HepG2 (cell line): ENCODE results near the gene FOXRED2. TPM values are rescaled to one million over a fixed set of nuclear protein-coding genes. Genes with fewer than 3 reads are reported as not detected.

Experiments
- ADNP ChIP-seq: sonication (generic); formaldehyde crosslinking; IDR thresholded peaks from 2 replicates; pipeline ENCODE4 v1.4.0; 2020; ENCODE audit warnings: missing genetic modification reagents
- ATF1 ChIP-seq: IDR thresholded peaks from 2 replicates; pipeline ENCODE4 v1.6.1; 2016; ENCODE audit warnings: mild to moderate bottlenecking, control low read depth
- FOXM1 ChIP-seq: sonication (generic); formaldehyde crosslinking; IDR thresholded peaks from 2 replicates; pipeline ENCODE4 v1.5.0; 2020; ENCODE audit warnings: missing genetic modification reagents
- GABPA ChIP-seq, 2 experiments: IDR thresholded peaks; 2 replicates each; pipeline ENCODE4 v1.6.1; 2011 to 2016; ENCODE audit warnings: low read depth in 2 of 2, low read length in 1 of 2, missing biosample characterization in 1 of 2, missing genetic modification characterization in 1 of 2
- HDAC2 ChIP-seq: sonication (generic); formaldehyde crosslinking; IDR thresholded peaks from 2 replicates; pipeline ENCODE4 v1.4.0; 2020; ENCODE audit warnings: missing genetic modification reagents
- LCORL ChIP-seq, 2 experiments: fragments of 450-650 bp in 1 of 2; sonication (generic) in 1 of 2; formaldehyde crosslinking in 1 of 2; IDR thresholded peaks; 2 replicates each; pipeline versions ENCODE4 v1.5.0 to v1.6.1; 2017 to 2020; ENCODE audit warnings: antibody characterized with exemption in 1 of 2, missing genetic modification reagents in 1 of 2
- POLR2A ChIP-seq, 2 experiments: IDR thresholded peaks; 2 replicates each; pipeline ENCODE4 v1.6.1; 2011; ENCODE audit warnings: low read depth in 2 of 2, low read length in 2 of 2, mild to moderate bottlenecking in 1 of 2, moderate library complexity in 1 of 2; ENCODE audit not compliant: insufficient read depth in 1 of 2
- RARG ChIP-seq: sonication (generic); formaldehyde crosslinking; IDR thresholded peaks from 2 replicates; pipeline ENCODE4 v1.4.0; 2020; ENCODE audit warnings: low read depth, mild to moderate bottlenecking, missing genetic modification reagents
- REXO4 ChIP-seq: sonication (generic); formaldehyde crosslinking; IDR thresholded peaks from 2 replicates; pipeline ENCODE4 v1.8.0; 2022; ENCODE audit warnings: missing genetic modification reagents, mild to moderate bottlenecking, borderline replicate concordance
- THAP9 ChIP-seq: sonication (generic); formaldehyde crosslinking; IDR thresholded peaks from 2 replicates; pipeline ENCODE4; 2020; ENCODE audit warnings: missing genetic modification reagents, mild to moderate bottlenecking, borderline replicate concordance
- YEATS2 ChIP-seq: sonication (generic); formaldehyde crosslinking; IDR thresholded peaks from 2 replicates; pipeline ENCODE4 v1.4.0; 2020; ENCODE audit warnings: missing genetic modification reagents, borderline replicate concordance
- ZFP36 ChIP-seq: fragments of 150-350 bp; IDR thresholded peaks from 2 replicates; pipeline ENCODE4 v1.6.1; 2018; ENCODE audit warnings: borderline replicate concordance, low read length, low read depth; ENCODE audit not compliant: partially characterized antibody
- ZFP41 ChIP-seq: sonication (generic); formaldehyde crosslinking; IDR thresholded peaks from 2 replicates; pipeline ENCODE4 v1.4.0; 2020; ENCODE audit warnings: mild to moderate bottlenecking, missing genetic modification reagents, borderline replicate concordance
- ZNF142 ChIP-seq: sonication (generic); formaldehyde crosslinking; IDR thresholded peaks from 2 replicates; pipeline ENCODE4 v1.4.0; 2020; ENCODE audit warnings: missing genetic modification reagents
- ZNF441 ChIP-seq: sonication (generic); formaldehyde crosslinking; IDR thresholded peaks from 2 replicates; pipeline ENCODE4 v1.7.0; 2021; ENCODE audit warnings: missing genetic modification reagents, borderline replicate concordance
- ZNF558 ChIP-seq: sonication (generic); formaldehyde crosslinking; IDR thresholded peaks from 2 replicates; pipeline ENCODE4 v1.9.0; 2022; ENCODE audit warnings: mild to moderate bottlenecking, missing genetic modification reagents, borderline replicate concordance
- ZNF572 ChIP-seq: sonication (generic); formaldehyde crosslinking; IDR thresholded peaks from 2 replicates; pipeline ENCODE4 v1.5.1; 2020; ENCODE audit warnings: mild to moderate bottlenecking, missing genetic modification reagents
- ZNF841 ChIP-seq: sonication (generic); formaldehyde crosslinking; IDR thresholded peaks from 2 replicates; pipeline ENCODE4 v1.8.1; 2023; ENCODE audit warnings: missing genetic modification reagents, borderline replicate concordance
- ZSCAN21 ChIP-seq: sonication (generic); formaldehyde crosslinking; IDR thresholded peaks from 2 replicates; pipeline ENCODE4 v1.8.0; 2022; ENCODE audit warnings: mild to moderate bottlenecking, missing genetic modification reagents, moderate library complexity, borderline replicate concordance
- ZSCAN22 ChIP-seq: sonication (generic); formaldehyde crosslinking; IDR thresholded peaks from 2 replicates; pipeline ENCODE4 v1.4.0; 2020; ENCODE audit warnings: mild to moderate bottlenecking, missing genetic modification reagents
- polyA plus RNA-seq, 8 experiments: library from polyadenylated mRNA; depleted of rRNA in 3 of 8; stranded (reverse) in 7 of 8; unstranded in 1 of 8; fragments of >200 nt; fragmentation: Illumina TruSeq in 4 of 8; extraction: Trizol in 4 of 8; gene quantifications; 2 replicates each; pipeline versions ENCODE4 v1.2.1 to v1.2.3, GENCODE V29; 2011 to 2016; ENCODE audit warnings: low read depth in 4 of 8, missing spikeins in 1 of 8, mixed read lengths in 1 of 8; ENCODE audit not compliant: insufficient read depth in 1 of 8
- total RNA-seq, 5 experiments: library from RNA; depleted of rRNA; stranded (reverse); fragments of >200 nt; fragmentation: Illumina TruSeq; extraction: Trizol; gene quantifications; 2 replicates each; pipeline ENCODE4 v1.2.3, GENCODE V29; 2016; ENCODE audit warnings: low read depth in 1 of 5

The FOXRED2 gene
- total and polyA plus RNA-seq, 2 of the 13 experiments (the other 11 are each of a cell fraction or from before 2014, with no cell fraction given): 9.3 to 28.1 TPM

- TF ChIP-seq ZFP36 (no peak), RARG (CRISPR knock-in tag) (0 out of 2 replicates have a peak, but pooled peaks have one; percentile 81), GABPA (IDR thresholded peaks at IDR 0.05; ENCODE audit: low read depth, low read length) (no peak), GABPA (CRISPR knock-in tag; IDR thresholded peaks at IDR 0.05; ENCODE audit: low read depth) (no peak), POLR2A (IDR thresholded peaks at IDR 0.05; ENCODE audit: insufficient read depth in 1 of 2, low read depth in 2 of 2, low read length in 2 of 2) (peak; percentile 65 to 84), ZNF142 (CRISPR knock-in tag) (peak; percentile 89), ZSCAN21 (CRISPR knock-in tag) (peak; percentile 98), ZNF841 (CRISPR knock-in tag) (peak; percentile 98), ATF1 (no peak), FOXM1 (CRISPR knock-in tag) (peak; percentile 78; the same call in 1 of the 2 replicates), LCORL (IDR thresholded peaks at IDR 0.05) (no peak), LCORL (CRISPR knock-in tag; IDR thresholded peaks at IDR 0.05) (0 out of 2 replicates have a peak, but pooled peaks have one; percentile 63), REXO4 (CRISPR knock-in tag) (no peak; the same call in none of the 2 replicates), ZNF572 (CRISPR knock-in tag) (no peak; the same call in 1 of the 2 replicates), HDAC2 (no peak), YEATS2 (CRISPR knock-in tag) (peak; percentile 67; the same call in 1 of the 2 replicates), ZNF441 (CRISPR knock-in tag) (peak; percentile 88), ZNF558 (CRISPR knock-in tag) (peak; percentile 95; the same call in 1 of the 2 replicates), ZFP41 (CRISPR knock-in tag) (peak; percentile 94; the same call in 1 of the 2 replicates), ZSCAN22 (CRISPR knock-in tag) (no peak), ADNP (CRISPR knock-in tag) (no peak; the same call in 1 of the 2 replicates), THAP9 (CRISPR knock-in tag) (no peak)
Measured at GRCh38 chr22:36506637-36507517, at the start of gene FOXRED2 (continued).
